ENCODE measurements around the gene KLHL29.

The KLHL29 gene

GRCh38 chr2:23687713-23688112 lies 302.7 kb downstream of the KLHL29 start:
- DNase-seq: no peak

- no peak for DNase-seq
Observed at GRCh38 chr2:23688486-23689130, 303.6 kb downstream of the KLHL29 start.

GRCh38 chr2:23689131-23689700 lies 304.2 kb downstream of the KLHL29 start:
- DNase-seq: no peak

- DNase-seq: no peak
Observed at GRCh38 chr2:23689891-23690290, 304.9 kb downstream of the KLHL29 start.

GRCh38 chr2:23690421-23691105 lies 305.6 kb downstream of the KLHL29 start:
- no peak for DNase-seq

GRCh38 chr2:23691106-23691470 lies 306.1 kb downstream of the KLHL29 start:
- no peak for DNase-seq

GRCh38 chr2:23691565-23691964 lies 306.6 kb downstream of the KLHL29 start:
- DNase-seq: no peak

- DNase-seq: no peak
Observed at GRCh38 chr2:23692263-23692662, 307.3 kb downstream of the KLHL29 start.

GRCh38 chr2:23692851-23693605 lies 308.0 kb downstream of the KLHL29 start:
- no peak for DNase-seq

GRCh38 chr2:23693606-23693951 lies 308.6 kb downstream of the KLHL29 start:
- DNase-seq: no peak

- DNase-seq: peak in 3 of 4 experiments; percentile 32 to 40 (median 38)
Observed at GRCh38 chr2:23694058-23695045, 309.4 kb downstream of the KLHL29 start.

- no peak for DNase-seq
Observed at GRCh38 chr2:23695214-23695889, 310.4 kb downstream of the KLHL29 start.

- no peak for DNase-seq
Observed at GRCh38 chr2:23695890-23696751, 311.1 kb downstream of the KLHL29 start.

- DNase-seq: no peak
Observed at GRCh38 chr2:23696752-23697045, 311.7 kb downstream of the KLHL29 start.

GRCh38 chr2:23697256-23698075 lies 312.5 kb downstream of the KLHL29 start:
- DNase-seq: no peak

GRCh38 chr2:23698116-23698693 lies 313.2 kb downstream of the KLHL29 start:
- DNase-seq: no peak

- no peak for DNase-seq
Observed at GRCh38 chr2:23698721-23699579, 314.0 kb downstream of the KLHL29 start.

- DNase-seq: no peak
Observed at GRCh38 chr2:23699580-23699925, 314.6 kb downstream of the KLHL29 start.

GRCh38 chr2:23700627-23701026 lies 315.6 kb downstream of the KLHL29 start:
- DNase-seq: no peak

Data from suppressor macrophage (primary cell).